Measurements from ENCODE around the gene UHRF2. TPM values are rescaled to one million over a fixed set of nuclear protein-coding genes. Genes with fewer than 3 reads are reported as not detected.

UHRF2 gene
- total RNA-seq, 1 experiment from 2014 or later = 45.2 TPM

- H3K27me3 Mint-ChIP-seq (ENCODE audit: low read depth) = peaks cover 29% of the 10 kb centered on the region
- H3K4me1 ChIP-seq (ENCODE audit: insufficient read depth, low read length) = no peaks in the 10 kb centered on the region; the same call in 1 of the 2 replicates
Measured at GRCh38 chr9:6410633-6411032, 2.4 kb upstream of the UHRF2 start.

More at GRCh38 chr9:6410633-6411032, 2.4 kb upstream of the UHRF2 start:
- Mint-ChIP-seq H3K9me3 (no peaks in the 10 kb centered on the region), H3K36me3 (ENCODE audit: insufficient read depth in 1 of 3, low read depth in 3 of 3) (peaks cover under 1 to 3% (median 2%) of the 10 kb centered on the region in 3 experiments; a peak in 4 of 7 replicates), H3K27ac (no peak overlapping the region), H3K4me1 (peaks cover 15 to 17% of the 10 kb centered on the region in 2 experiments), H3K4me3 (no peak overlapping the region)
- H3K9me3 ChIP-seq (ENCODE audit: control insufficient read depth, low read depth, low read length) = no peaks in the 10 kb centered on the region
- H4K5ac ChIP-seq (ENCODE audit: insufficient read length, low read depth, low read length) = no peak overlapping the region
- DNase-seq = no peak
- H3K23me2 ChIP-seq (ENCODE audit: insufficient read length, low read depth, low read length, poor library complexity, severe bottlenecking) = peaks cover 14% of the 10 kb centered on the region
- no peaks in the 10 kb centered on the region; the same call in 1 of the 2 replicates for H3K27me3 ChIP-seq (ENCODE audit: insufficient read depth, low read length)
- H4K20me1 ChIP-seq (ENCODE audit: control insufficient read depth, insufficient read depth, insufficient read length) = no peaks in the 10 kb centered on the region
- H2BK120ac ChIP-seq (ENCODE audit: low read depth, low read length, poor library complexity, severe bottlenecking) = no peak overlapping the region
- no peak overlapping the region for H4K8ac ChIP-seq (replicated peaks; ENCODE audit: insufficient read length, low read depth, low read length)
- no peak overlapping the region for H3K27ac ChIP-seq (ENCODE audit: insufficient read length, low read depth, low read length)
- H3K9ac ChIP-seq (ENCODE audit: extremely low read depth, insufficient read length, low read length) = no peak overlapping the region
- no peak overlapping the region for H2BK5ac ChIP-seq (ENCODE audit: insufficient read length, low read length)
- no peak overlapping the region for H3K14ac ChIP-seq (ENCODE audit: insufficient read depth, low read length)
- no peak overlapping the region for H2BK12ac ChIP-seq (ENCODE audit: insufficient read length, low read depth, low read length)
- no peak overlapping the region for H3K23ac ChIP-seq (ENCODE audit: insufficient read length, low read depth, low read length)
- H2BK20ac ChIP-seq (ENCODE audit: low read depth, low read length, poor library complexity, severe bottlenecking) = no peak overlapping the region
- no peak overlapping the region for H2BK15ac ChIP-seq (ENCODE audit: low read depth, low read length)
- H2AFZ ChIP-seq (ENCODE audit: low read length) = no peak overlapping the region
- H4K91ac ChIP-seq (ENCODE audit: insufficient read length, low read depth, low read length) = no peak overlapping the region
- H3K56ac ChIP-seq (ENCODE audit: insufficient read length, low read depth, low read length) = no peak overlapping the region
- H3K4me2 ChIP-seq (ENCODE audit: insufficient read depth, insufficient read length, low read length) = no peak overlapping the region
- no peak overlapping the region for H2AK5ac ChIP-seq (ENCODE audit: insufficient read length, low read length)
- no peak overlapping the region for H3T11ph ChIP-seq (ENCODE audit: low read length)
- TF ChIP-seq, protein P1, sequence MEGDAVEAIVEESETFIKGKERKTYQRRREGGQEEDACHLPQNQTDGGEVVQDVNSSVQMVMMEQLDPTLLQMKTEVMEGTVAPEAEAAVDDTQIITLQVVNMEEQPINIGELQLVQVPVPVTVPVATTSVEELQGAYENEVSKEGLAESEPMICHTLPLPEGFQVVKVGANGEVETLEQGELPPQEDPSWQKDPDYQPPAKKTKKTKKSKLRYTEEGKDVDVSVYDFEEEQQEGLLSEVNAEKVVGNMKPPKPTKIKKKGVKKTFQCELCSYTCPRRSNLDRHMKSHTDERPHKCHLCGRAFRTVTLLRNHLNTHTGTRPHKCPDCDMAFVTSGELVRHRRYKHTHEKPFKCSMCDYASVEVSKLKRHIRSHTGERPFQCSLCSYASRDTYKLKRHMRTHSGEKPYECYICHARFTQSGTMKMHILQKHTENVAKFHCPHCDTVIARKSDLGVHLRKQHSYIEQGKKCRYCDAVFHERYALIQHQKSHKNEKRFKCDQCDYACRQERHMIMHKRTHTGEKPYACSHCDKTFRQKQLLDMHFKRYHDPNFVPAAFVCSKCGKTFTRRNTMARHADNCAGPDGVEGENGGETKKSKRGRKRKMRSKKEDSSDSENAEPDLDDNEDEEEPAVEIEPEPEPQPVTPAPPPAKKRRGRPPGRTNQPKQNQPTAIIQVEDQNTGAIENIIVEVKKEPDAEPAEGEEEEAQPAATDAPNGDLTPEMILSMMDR (conservative IDR thresholded peaks at IDR 0.05) = no peak
- peaks cover 13% of the 10 kb centered on the region; the same call in 1 of the 2 replicates for H3K79me2 ChIP-seq (ENCODE audit: insufficient read depth, low read length)
- whole genome bisulfite sequencing (ENCODE audit: extremely low coverage, insufficient read length, low lambda C conversion rate) = no CpG with 5 or more reads among the region's 4 CpGs
- no peaks in the 10 kb centered on the region for H3K79me1 ChIP-seq (ENCODE audit: insufficient read depth, low read depth, low read length, poor library complexity, severe bottlenecking)
- H3K4ac ChIP-seq (ENCODE audit: low read depth, low read length) = no peak overlapping the region
- no peak overlapping the region for H3K18ac ChIP-seq (ENCODE audit: insufficient read length, low read depth, low read length)
